LoVo (cell line): Measurements from ENCODE around the gene RASA4B.

Experiments used
- DNase-seq: peaks from one replicate; pipeline ENCODE4 v3.0.0-alpha.2; 2016; ENCODE audit warnings: low spot score

Gene RASA4B

DNA sequence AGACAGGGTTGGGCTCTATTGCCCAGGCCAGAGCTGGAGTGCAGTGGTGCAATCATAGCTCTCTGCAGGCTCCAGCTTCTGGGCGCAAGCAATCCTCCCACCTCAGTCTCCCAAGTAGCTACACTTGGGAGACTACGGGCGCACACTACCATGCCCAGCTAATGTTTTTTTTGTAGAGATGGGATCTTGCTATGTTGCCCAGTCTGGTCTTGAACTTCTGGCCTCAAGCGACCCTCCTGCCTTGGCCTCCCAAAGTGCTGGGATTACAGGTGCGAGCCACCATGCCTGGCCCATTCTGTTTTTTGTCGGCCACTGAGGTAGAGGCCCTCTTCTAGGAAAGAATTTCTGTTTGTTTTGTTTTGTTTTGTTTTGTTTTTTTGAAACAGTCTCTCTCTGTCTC is 65.1 kb downstream of the RASA4B start:
- DNase-seq: no peak

DNA sequence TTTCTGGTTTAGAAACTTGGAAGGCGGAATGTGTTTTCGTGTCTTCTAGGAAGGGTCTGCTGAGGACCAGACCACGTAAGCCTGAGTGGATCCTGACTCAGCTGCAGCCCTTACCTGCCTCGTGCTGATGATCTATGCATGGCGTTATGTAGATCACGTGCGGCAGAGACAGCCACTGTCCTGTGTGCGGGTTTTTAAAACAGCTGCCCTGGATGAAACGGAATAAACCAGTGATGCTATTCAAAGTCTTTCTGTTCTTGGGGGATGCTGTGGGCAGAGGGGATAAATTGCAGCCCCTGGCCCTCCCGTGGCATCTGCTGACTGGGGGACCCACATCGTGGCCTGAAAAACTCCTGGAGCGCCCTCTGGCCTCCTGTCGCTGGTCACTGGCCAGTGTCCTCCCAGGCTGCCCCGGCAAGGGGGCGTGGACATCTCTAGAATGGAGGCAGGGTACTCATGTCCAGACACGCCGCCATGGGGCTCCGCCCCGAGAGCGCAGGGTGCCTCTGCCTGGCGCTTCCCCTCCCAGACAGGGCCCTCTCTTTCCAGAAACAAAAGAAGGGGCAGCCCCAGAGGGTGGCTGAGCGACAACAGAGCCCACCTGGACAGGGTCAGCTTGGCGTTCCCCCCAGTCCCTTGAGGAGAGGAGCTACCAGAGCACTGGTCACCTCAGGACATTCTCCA is 66.1 kb downstream of the RASA4B start:
- no peak for DNase-seq

DNA sequence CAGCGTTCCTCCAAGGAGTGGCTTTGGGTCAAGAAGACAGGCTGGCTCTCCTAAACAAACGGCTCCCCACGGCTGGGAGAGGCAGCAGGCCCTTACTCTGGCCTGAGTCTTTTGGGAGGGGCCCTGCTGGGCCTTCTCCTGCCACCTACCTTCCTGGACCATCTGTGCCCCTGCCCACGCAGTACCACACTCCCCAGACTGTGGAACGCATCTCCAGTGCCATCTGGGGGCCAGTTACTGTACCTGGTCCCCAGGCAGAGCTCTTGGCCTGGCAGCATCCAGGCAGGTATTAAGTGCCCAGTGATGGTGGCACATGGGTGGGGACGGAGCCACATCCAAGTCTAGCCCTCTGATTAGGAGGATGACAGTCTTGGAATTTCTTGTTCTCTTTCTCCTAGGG is 67.3 kb downstream of the RASA4B start:
- DNase-seq: no peak

DNA sequence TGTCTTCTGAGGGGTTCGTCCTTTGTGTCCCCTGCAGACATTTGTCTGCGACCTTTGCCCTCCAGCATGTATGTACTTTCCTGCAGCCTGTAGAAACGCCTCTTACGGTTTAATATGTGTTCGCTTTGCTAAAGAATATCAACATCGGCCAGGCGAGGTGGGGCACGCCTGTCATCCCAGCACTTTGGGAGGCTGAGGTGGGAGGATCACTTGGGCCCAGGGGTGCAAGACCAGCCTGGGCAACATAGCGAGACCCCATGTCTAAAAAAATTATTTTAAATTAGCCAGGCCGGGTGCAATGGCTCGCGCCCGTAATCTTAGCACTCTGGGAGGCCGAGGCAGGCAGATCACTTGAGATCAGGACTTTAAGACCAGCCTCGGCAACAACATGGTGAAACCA is 68.4 kb downstream of the RASA4B start:
- DNase-seq: no peak

DNA sequence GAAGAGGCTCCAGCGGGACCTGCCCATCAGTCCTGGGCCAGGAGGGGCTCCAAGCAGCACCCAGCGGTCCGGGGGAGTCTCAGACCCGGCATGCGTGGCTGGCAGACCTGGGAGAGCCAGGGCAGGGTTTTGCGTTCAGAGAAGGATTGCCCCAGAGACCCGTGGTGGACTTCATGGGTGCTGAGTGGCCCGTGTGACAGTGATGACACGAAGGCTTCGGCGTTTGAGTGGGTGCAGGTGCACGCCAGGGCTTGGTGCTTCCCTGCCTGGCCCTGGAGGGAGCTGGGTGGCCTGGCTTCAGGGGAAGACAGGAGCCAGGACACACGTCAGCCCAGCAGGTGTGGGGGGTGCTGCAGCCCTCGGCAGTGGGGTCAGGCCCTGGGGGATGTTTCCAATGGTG is 70.3 kb downstream of the RASA4B start:
- no peak for DNase-seq

DNA sequence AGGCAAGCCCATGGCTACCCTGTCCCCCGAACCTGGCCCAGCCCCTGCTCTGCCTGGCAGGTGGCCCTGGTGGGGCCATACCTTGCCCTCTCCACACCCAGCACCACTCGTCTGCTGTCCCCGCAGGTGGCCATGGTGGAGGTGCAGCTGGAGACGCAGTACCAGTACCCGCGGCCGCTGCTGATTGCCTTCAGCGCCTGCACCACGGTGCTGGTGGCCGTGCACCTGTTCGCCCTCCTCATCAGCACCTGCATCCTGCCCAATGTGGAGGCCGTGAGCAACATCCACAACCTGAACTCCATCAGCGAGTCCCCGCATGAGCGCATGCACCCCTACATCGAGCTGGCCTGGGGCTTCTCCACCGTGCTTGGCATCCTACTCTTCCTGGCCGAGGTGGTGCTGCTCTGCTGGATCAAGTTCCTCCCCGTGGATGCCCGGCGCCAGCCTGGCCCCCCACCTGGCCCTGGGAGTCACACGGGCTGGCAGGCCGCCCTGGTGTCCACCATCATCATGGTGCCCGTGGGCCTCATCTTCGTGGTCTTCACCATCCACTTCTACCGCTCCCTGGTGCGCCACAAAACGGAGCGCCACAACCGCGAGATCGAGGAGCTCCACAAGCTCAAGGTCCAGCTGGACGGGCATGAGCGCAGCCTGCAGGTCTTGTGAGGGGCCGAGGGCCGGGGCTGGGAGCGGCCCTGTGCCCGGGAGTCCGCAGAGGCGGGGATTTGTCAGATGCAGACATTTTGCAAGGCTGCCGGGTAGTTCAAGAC is 71.0 kb downstream of the RASA4B start:
- DNase-seq: no peak

DNA sequence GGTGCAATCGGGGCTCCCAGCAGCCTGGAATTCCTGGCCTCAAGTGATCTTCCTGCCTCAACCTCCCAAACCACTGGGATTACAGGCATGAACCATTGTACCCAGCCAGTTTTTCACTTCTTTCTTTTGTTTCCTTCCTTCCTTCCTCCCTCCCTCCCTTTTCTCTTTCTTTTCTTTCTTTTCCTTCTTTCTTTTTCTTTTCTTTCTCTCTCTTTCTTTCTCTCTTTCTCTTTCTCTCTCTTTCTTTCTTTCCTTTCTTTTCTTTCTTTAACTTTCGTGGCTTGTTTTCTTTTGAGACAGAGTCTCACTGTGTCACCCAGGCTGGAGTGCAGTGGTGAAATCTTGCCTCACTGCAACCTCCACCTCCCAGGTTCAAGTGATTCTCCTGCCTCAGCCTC is 71.9 kb downstream of the RASA4B start:
- DNase-seq: no peak

DNA sequence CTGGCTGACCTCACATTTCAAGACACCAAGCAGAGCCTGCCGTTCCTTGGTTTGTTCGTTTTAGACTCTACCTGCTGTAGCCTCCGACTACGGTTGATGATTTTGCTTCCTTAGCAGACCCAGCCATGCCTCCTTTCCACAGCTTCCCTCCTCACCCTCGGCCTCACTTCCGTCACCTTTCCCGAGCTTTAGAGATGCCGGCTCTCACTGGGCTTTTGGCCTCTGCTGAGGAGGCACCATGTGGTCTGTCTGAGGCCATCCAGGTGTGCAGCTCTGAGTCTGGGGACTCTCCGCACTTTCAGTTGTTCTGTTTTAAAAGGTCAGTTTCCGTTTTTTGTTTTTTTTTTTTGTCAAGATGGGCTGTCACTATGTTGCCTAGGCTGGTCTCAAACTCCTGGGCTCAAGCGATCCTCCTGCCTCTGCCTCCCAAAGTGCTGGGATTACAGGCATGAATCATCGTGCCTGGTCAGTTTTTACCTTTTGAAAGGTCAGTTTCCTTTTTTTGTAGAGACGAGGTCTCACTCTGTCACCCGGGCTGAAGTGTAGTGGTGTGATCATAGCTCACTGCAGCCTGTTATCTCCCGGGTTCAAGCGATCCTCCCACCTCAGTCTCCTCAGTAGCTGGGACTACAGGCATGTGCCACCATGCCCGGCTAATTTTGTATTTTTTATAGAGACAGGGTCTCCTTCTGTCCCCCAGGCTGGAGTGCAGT is 72.5 kb downstream of the RASA4B start:
- no peak for DNase-seq

DNA sequence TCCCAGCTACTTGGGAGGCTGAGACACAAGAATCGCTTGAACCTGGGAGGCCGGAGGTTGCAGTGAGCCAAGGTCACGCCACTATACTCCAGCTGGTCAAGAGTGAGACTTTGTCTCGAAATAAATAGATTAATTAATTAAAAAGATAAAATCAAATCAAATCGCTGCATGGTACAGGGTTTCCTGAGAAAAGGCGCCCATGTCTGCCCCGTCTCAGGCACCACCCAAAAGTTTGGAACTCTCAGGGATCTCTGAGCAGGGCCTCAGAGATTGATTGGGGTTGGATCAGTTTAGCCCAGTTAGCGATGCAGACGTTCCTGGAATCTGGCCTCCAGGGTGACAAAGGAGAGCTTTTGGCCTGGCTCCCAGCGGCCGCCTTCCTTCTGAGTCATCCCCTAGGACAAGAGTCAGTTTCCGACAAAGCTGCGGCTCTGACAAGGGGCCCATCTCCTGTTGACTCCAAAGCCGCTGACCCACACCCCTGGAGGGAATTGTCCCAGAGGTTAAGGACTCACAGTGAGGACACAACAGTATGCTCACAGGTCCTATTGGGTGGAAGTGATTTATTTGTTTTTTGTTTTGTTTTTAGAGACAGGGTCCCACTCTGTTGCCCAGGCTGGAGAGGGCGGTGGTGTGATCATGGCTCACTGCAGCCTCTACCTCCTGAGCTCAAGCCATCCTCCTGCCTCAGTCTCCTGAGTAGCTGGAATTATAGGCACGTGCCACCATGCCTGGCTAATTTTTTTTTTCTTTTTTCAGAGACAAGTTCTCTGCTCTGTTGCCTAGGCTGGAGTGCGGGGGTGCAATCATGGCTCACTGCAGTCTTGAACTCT is 77.4 kb downstream of the RASA4B start:
- DNase-seq: peak; percentile 64

DNA sequence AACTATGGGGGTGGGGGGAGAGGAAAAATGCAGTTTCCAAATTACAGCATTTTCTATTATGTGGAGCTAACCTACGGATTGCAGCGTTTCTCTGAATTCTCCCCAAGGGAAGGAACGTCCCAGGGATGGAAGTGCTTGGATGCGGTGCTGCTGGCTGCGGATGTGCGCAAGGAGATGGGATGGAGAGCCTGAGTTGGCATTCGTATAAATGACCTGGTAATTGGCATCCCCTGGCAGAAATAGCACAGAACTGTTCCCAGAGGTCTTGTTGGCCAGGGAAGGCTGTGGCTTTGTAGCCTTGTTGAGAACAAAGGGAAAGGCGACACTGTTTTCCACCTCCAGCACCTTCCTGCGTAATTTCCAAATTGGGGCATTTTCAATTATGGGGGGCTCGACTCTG is 81.5 kb downstream of the RASA4B start:
- DNase-seq: no peak

DNA sequence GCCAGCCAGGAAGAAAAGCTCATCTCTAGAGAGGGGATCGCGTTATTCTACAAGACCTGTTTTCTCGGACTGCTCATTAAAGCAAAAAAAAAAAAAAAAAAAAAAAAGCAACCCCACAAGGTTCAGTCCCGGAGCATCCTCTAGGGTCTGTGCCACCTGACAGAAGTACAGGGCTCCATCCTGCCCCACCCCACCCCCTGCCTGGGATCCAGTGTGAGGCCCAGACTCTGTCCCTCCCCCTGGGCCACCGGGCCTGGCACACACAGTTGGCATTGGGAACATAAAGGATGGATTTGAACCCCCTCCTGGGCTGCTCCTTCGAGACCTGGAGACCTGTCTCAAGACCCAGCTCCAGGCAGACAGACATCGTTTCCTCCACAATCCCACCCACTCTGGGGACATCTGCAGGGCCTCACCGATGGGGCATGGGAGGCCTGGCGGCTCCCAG is 83.5 kb downstream of the RASA4B start:
- no peak for DNase-seq

DNA sequence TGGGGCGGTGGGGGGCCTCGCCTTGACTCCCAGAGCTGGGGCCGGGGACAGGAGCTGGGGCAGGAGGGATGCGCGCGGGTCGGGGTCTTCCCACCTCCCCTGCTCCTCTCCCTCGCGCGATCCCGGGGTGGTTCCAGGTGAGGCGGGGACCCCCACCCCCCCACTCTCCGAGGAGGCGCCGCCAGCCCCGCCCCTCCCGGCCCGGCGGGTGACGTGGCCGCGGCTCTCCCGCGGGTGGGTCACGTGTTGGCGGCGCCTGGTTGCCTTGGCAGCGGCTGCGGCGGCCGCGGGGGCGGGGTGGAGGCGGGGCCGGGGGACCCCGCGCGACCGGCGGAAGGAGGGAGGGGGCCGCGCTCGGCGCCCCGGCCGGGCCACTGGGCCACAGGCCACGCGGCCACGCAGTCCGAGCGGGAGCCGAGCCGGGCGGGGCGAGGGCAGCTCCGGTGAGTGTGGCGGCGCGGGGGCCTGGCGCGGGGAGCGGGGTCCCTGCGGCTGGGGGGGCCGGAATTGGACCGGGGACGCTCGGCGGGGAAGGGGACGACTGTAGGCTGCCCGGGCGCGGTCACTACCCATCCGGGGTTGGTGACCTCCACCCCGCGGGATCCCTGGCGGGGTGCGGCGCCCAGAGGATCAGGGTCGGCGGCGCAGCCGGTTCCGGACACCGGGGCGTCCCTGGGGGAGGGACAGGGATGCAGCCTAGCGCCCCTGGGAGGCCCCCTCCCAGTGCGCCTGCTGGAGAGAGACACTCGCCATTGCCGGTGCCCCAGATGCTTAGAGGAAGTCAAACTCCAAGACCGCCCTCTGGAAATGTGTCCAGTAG is 84.1 kb downstream of the RASA4B start, which contains the start of gene ORAI2:
Gene ORAI2, plus strand, starts transcription at position 357 of the 820 bp plus-strand sequence. CDS start 5,382 bp downstream, outside the sequence.
- DNase-seq: peak; percentile 79
